BLaER1 (cell line): ENCODE data around the gene NACAD.

Source experiments
- H3K27ac ChIP-seq: shearing (Covaris generic); formaldehyde crosslinking; 2 replicates; pipeline ENCODE4 v1.8.1; 2022
- H3K27me3 ChIP-seq: shearing (Covaris generic); formaldehyde crosslinking; 2 replicates; pipeline ENCODE4 v1.8.1; 2022
- H3K36me3 ChIP-seq: shearing (Covaris generic); formaldehyde crosslinking; 2 replicates; pipeline ENCODE4 v1.8.1; 2022
- H3K4me1 ChIP-seq: shearing (Covaris generic); formaldehyde crosslinking; 2 replicates; pipeline ENCODE4 v1.8.1; 2022
- H3K4me2 ChIP-seq: shearing (Covaris generic); formaldehyde crosslinking; 2 replicates; pipeline ENCODE4 v1.8.1; 2022
- H3K4me3 ChIP-seq: shearing (Covaris generic); formaldehyde crosslinking; 2 replicates; pipeline ENCODE4 v1.8.1; 2022
- H3K9ac ChIP-seq: shearing (Covaris generic); formaldehyde crosslinking; 2 replicates; pipeline ENCODE4 v1.8.1; 2022
- H3K9me3 ChIP-seq: shearing (Covaris generic); formaldehyde crosslinking; 2 replicates; pipeline ENCODE4 v1.8.1; 2022
- H4K20me1 ChIP-seq: shearing (Covaris generic); formaldehyde crosslinking; 2 replicates; pipeline ENCODE4 v1.8.1; 2022
- Cebpa-rat ChIP-seq: shearing (Covaris generic); IDR thresholded peaks from 2 replicates; pipeline ENCODE4 v1.8.1; 2022

The NACAD gene

GRCh38 chr7:45060295-45060694 is 28.5 kb downstream of the NACAD start:
- H3K4me2 ChIP-seq, result no peak overlapping the region
- no peak overlapping the region for H3K9ac ChIP-seq
- no peaks in the 10 kb centered on the region for H3K27me3 ChIP-seq
- H3K27ac ChIP-seq, result no peak overlapping the region
- H3K4me3 ChIP-seq, result no peak overlapping the region
- peaks cover 6% of the 10 kb centered on the region; the same call in 1 of the 2 replicates for H3K9me3 ChIP-seq
- H4K20me1 ChIP-seq, result peaks cover 80% of the 10 kb centered on the region
- no peak for TF ChIP-seq Cebpa-rat
- peaks cover 85% of the 10 kb centered on the region for H3K36me3 ChIP-seq
- H3K4me1 ChIP-seq, result peaks cover 10% of the 10 kb centered on the region; the same call in 1 of the 2 replicates

- H3K27ac ChIP-seq, result no peak overlapping the region
- H3K4me2 ChIP-seq, result no peak overlapping the region
- peaks cover 15% of the 10 kb centered on the region for H3K4me1 ChIP-seq
- TF ChIP-seq Cebpa-rat, result no peak
- peaks cover 75% of the 10 kb centered on the region for H4K20me1 ChIP-seq
- H3K36me3 ChIP-seq, result peaks cover 83% of the 10 kb centered on the region
- H3K4me3 ChIP-seq, result no peak overlapping the region
- no peak overlapping the region for H3K9ac ChIP-seq
- peaks cover 9% of the 10 kb centered on the region for H3K9me3 ChIP-seq
- no peaks in the 10 kb centered on the region for H3K27me3 ChIP-seq
Observed at GRCh38 chr7:45057878-45058277, 30.9 kb downstream of the NACAD start.

- no peak for TF ChIP-seq Cebpa-rat
- H3K36me3 ChIP-seq, result peaks cover 81% of the 10 kb centered on the region
- H3K9me3 ChIP-seq, result peaks cover 9% of the 10 kb centered on the region
- no peak overlapping the region for H3K4me2 ChIP-seq
- H3K4me3 ChIP-seq, result no peak overlapping the region
- H3K27ac ChIP-seq, result no peak overlapping the region
- peaks cover 37% of the 10 kb centered on the region for H3K4me1 ChIP-seq
- peaks cover 75% of the 10 kb centered on the region for H4K20me1 ChIP-seq
- no peaks in the 10 kb centered on the region for H3K27me3 ChIP-seq
- H3K9ac ChIP-seq, result no peak overlapping the region
Observed at GRCh38 chr7:45055594-45056219, 33.1 kb downstream of the NACAD start.

- TF ChIP-seq Cebpa-rat, result no peak
- Histone ChIP-seq H3K4me1 (peaks cover 44% of the 10 kb centered on the region), H3K4me2 (no peak overlapping the region), H3K4me3 (no peak overlapping the region), H3K36me3 (peaks cover 78% of the 10 kb centered on the region), H3K27me3 (no peaks in the 10 kb centered on the region), H3K9me3 (peaks cover 9% of the 10 kb centered on the region), H3K9ac (no peak overlapping the region), H3K27ac (no peak overlapping the region), H4K20me1 (peaks cover 75% of the 10 kb centered on the region)
Observed at GRCh38 chr7:45055016-45055415, 33.8 kb downstream of the NACAD start.

- Histone ChIP-seq H3K27me3 (no peaks in the 10 kb centered on the region), H3K4me2 (no peak overlapping the region), H3K27ac (no peak overlapping the region), H3K4me3 (no peak overlapping the region), H4K20me1 (peaks cover 75% of the 10 kb centered on the region), H3K9ac (no peak overlapping the region), H3K9me3 (peaks cover 9% of the 10 kb centered on the region), H3K36me3 (peaks cover 79% of the 10 kb centered on the region), H3K4me1 (peaks cover 49% of the 10 kb centered on the region)
- no peak for TF ChIP-seq Cebpa-rat
Observed at GRCh38 chr7:45054442-45054841, 34.3 kb downstream of the NACAD start.

- no peak overlapping the region for H3K9ac ChIP-seq
- H3K27ac ChIP-seq, result no peak overlapping the region
- TF ChIP-seq Cebpa-rat, result no peak
- H3K4me1 ChIP-seq, result peaks cover 51% of the 10 kb centered on the region
- no peak overlapping the region for H3K4me2 ChIP-seq
- H3K27me3 ChIP-seq, result no peaks in the 10 kb centered on the region
- H3K4me3 ChIP-seq, result no peak overlapping the region
- H3K9me3 ChIP-seq, result peaks cover 9% of the 10 kb centered on the region
- H3K36me3 ChIP-seq, result peaks cover 79% of the 10 kb centered on the region
- peaks cover 75% of the 10 kb centered on the region for H4K20me1 ChIP-seq
Observed at GRCh38 chr7:45053941-45054340, 34.8 kb downstream of the NACAD start.

GRCh38 chr7:45053401-45053800 is 35.4 kb downstream of the NACAD start:
- no peak overlapping the region for H3K4me3 ChIP-seq
- H3K9me3 ChIP-seq, result peaks cover 9% of the 10 kb centered on the region
- peaks cover 81% of the 10 kb centered on the region for H3K36me3 ChIP-seq
- H3K27ac ChIP-seq, result no peak overlapping the region
- peaks cover 51% of the 10 kb centered on the region for H3K4me1 ChIP-seq
- no peak overlapping the region for H3K4me2 ChIP-seq
- no peaks in the 10 kb centered on the region for H3K27me3 ChIP-seq
- TF ChIP-seq Cebpa-rat, result no peak
- H3K9ac ChIP-seq, result no peak overlapping the region
- H4K20me1 ChIP-seq, result peaks cover 75% of the 10 kb centered on the region

- H3K9ac ChIP-seq, result no peak overlapping the region
- peaks cover 76% of the 10 kb centered on the region for H4K20me1 ChIP-seq
- no peak overlapping the region for H3K4me3 ChIP-seq
- H3K9me3 ChIP-seq, result peaks cover 9% of the 10 kb centered on the region
- no peak for TF ChIP-seq Cebpa-rat
- H3K36me3 ChIP-seq, result peaks cover 83% of the 10 kb centered on the region
- peak overlapping the region; percentile 56 for H3K4me2 ChIP-seq
- H3K27me3 ChIP-seq, result no peaks in the 10 kb centered on the region
- H3K4me1 ChIP-seq, result peaks cover 41% of the 10 kb centered on the region
- H3K27ac ChIP-seq, result no peak overlapping the region
Observed at GRCh38 chr7:45052011-45052410, 36.8 kb downstream of the NACAD start.

- Histone ChIP-seq H3K27me3 (no peaks in the 10 kb centered on the region), H3K4me2 (peak overlapping the region; percentile 6; the same call in 1 of the 2 replicates), H3K27ac (no peak overlapping the region), H3K9ac (no peak overlapping the region), H3K4me1 (peaks cover 41% of the 10 kb centered on the region), H3K4me3 (no peak overlapping the region), H3K9me3 (peaks cover 3% of the 10 kb centered on the region), H3K36me3 (peaks cover 84% of the 10 kb centered on the region), H4K20me1 (peaks cover 79% of the 10 kb centered on the region)
- TF ChIP-seq Cebpa-rat, result no peak
Observed at GRCh38 chr7:45050198-45050597, 38.6 kb downstream of the NACAD start.

GRCh38 chr7:45048748-45049147 is 40.0 kb downstream of the NACAD start:
- peaks cover 78% of the 10 kb centered on the region for H4K20me1 ChIP-seq
- peaks cover 83% of the 10 kb centered on the region for H3K36me3 ChIP-seq
- H3K4me3 ChIP-seq, result no peak overlapping the region
- H3K9ac ChIP-seq, result no peak overlapping the region
- H3K4me1 ChIP-seq, result peaks cover 41% of the 10 kb centered on the region
- no peak overlapping the region for H3K4me2 ChIP-seq
- H3K27ac ChIP-seq, result no peak overlapping the region
- H3K9me3 ChIP-seq, result no peaks in the 10 kb centered on the region
- no peak for TF ChIP-seq Cebpa-rat
- no peaks in the 10 kb centered on the region for H3K27me3 ChIP-seq
